ENCODE data around the gene KDM4B. TPM values are rescaled to one million over a fixed set of nuclear protein-coding genes. Genes with fewer than 3 reads are reported as not detected.

KDM4B gene
- total and polyA plus RNA-seq, 2 of the 8 experiments (the other 6 are each of a cell fraction or from before 2014, with no cell fraction given), result 12.0 to 31.9 TPM

- Histone ChIP-seq H3K9me3 (ENCODE audit: insufficient read depth in 2 of 2, low read depth in 1 of 2, low read length in 1 of 2) (peaks cover 0 to 10% of the 10 kb centered on the region in 2 experiments; a peak in 2 of 4 replicates), H3K4me3 (ENCODE audit: extremely low read depth in 1 of 4, insufficient read depth in 2 of 4, low read depth in 3 of 4, low read length in 4 of 4) (no peak overlapping the region), H3K27me3 (replicated peaks in 1 of 4; ENCODE audit: control insufficient read depth in 3 of 4, extremely low read depth in 1 of 4, insufficient read depth in 3 of 4, low read length in 3 of 4) (no peaks in the 10 kb centered on the region), H3K79me1 (ENCODE audit: low read depth, low read length) (peaks cover 20% of the 10 kb centered on the region), H3K56ac (replicated peaks; ENCODE audit: insufficient read length, low read depth, low read length) (no peak overlapping the region), H4K5ac (ENCODE audit: insufficient read length, low read depth, low read length) (no peak overlapping the region), H3K4me2 (ENCODE audit: insufficient read depth in 1 of 2, low read depth in 2 of 2, low read length in 2 of 2) (no peak overlapping the region), H2BK15ac (ENCODE audit: low read length) (no peak overlapping the region), H3K9ac (replicated peaks in 1 of 4; ENCODE audit: extremely low read depth in 1 of 4, low read depth in 3 of 4, low read length in 3 of 4) (no peak overlapping the region), H2BK5ac (ENCODE audit: low read depth, low read length) (no peak overlapping the region), H3K27ac (ENCODE audit: low read depth, low read length) (no peak overlapping the region), H2AK5ac (ENCODE audit: low read depth, low read length) (no peak overlapping the region), H3K18ac (ENCODE audit: extremely low read depth, low read length) (no peak overlapping the region), H4K8ac (ENCODE audit: extremely low read depth, insufficient read depth, low read length) (no peak overlapping the region), H3K36me3 (ENCODE audit: control insufficient read depth in 2 of 4, insufficient read depth in 4 of 4, low read length in 3 of 4) (peaks cover 0 to 14% (median 6%) of the 10 kb centered on the region in 4 experiments; a peak in 5 of 8 replicates), H3K23ac (ENCODE audit: insufficient read length) (no peak overlapping the region), H2AFZ (ENCODE audit: low read length) (no peak overlapping the region), H2BK12ac (ENCODE audit: low read depth, low read length) (no peak overlapping the region), H4K20me1 (replicated peaks in 1 of 2; ENCODE audit: control insufficient read depth in 1 of 2, insufficient read depth in 2 of 2, low read length in 2 of 2) (peaks cover 4 to 5% of the 10 kb centered on the region in 2 experiments), H3K4ac (replicated peaks; ENCODE audit: insufficient read length, low read depth, low read length) (no peak overlapping the region), H2BK120ac (replicated peaks; ENCODE audit: low read depth, low read length) (no peak overlapping the region), H3K4me1 (replicated peaks in 1 of 4; ENCODE audit: control insufficient read depth in 3 of 4, insufficient read depth in 4 of 4, low read length in 3 of 4) (no peaks in the 10 kb centered on the region; a peak in 2 of 7 replicates), H4K91ac (replicated peaks; ENCODE audit: insufficient read length, low read length) (no peak overlapping the region), H3K23me2 (ENCODE audit: low read depth, low read length) (peaks cover 16% of the 10 kb centered on the region; the same call in 1 of the 2 replicates), H2BK20ac (ENCODE audit: low read length) (no peak overlapping the region), H3K14ac (ENCODE audit: insufficient read length) (no peak overlapping the region), H3K79me2 (ENCODE audit: control insufficient read depth in 1 of 2, insufficient read depth in 2 of 2, low read length in 2 of 2) (peaks cover 0 to 30% of the 10 kb centered on the region in 2 experiments; a peak in 1 of 4 replicates)
- TF ChIP-seq GTF2F1 (IDR thresholded peaks at IDR 0.05; ENCODE audit: borderline replicate concordance, low read depth, low read length) (no peak), KDM1A (IDR thresholded peaks at IDR 0.05; ENCODE audit: borderline replicate concordance, low read length) (no peak)
- DNase-seq (ENCODE audit: low read depth in 1 of 2, low spot score in 2 of 2) (no peak), FAIRE-seq (no peak)
- 86% methylated on average over 4 of the region's 5 CpGs; no CpG with 5 or more reads in 1 of the 2 experiments for WGBS, 2 experiments (ENCODE audit: extremely low coverage in 1 of 2, insufficient coverage in 1 of 2, insufficient read length in 1 of 2, insufficient replicate concordance in 2 of 2, low coverage in 1 of 2, low lambda C conversion rate in 2 of 2, missing lambda C conversion rate in 1 of 2)
- ChIA-PET CTCF (ENCODE audit: partially characterized antibody) (interaction anchor here (0.6 kb wide), 1 partner anchor 383 kb away, joined by 3 read pairs; no protein-coding TSS in a partner anchor), POLR2A (ENCODE audit: partially characterized antibody) (no interaction called here)
Observed at GRCh38 chr19:5021046-5021445, 52.1 kb downstream of the KDM4B start.
